ENCODE data around the gene KDM5B.
A peak's percentile ranks its signal among the peaks of the same experiment; 100 is the strongest.

KDM5B gene

GRCh38 chr1:202812176-202813026, 4.2 kb upstream of the KDM5B start:
- Histone ChIP-seq H3K27me3 (ENCODE audit: insufficient read depth, insufficient read length) (peaks cover 43% of the 10 kb centered on the region), H3K9ac (ENCODE audit: insufficient read length, low read depth) (no peak overlapping the region), H3K36me3 (ENCODE audit: insufficient read depth, insufficient read length, low read length) (no peaks in the 10 kb centered on the region), H3K4me1 (ENCODE audit: insufficient read depth, insufficient read length) (peaks cover 10% of the 10 kb centered on the region), H3K9me3 (ENCODE audit: insufficient read depth, low read length) (no peaks in the 10 kb centered on the region), H3K4me3 (ENCODE audit: insufficient read length, low read depth) (no peak overlapping the region)
- TF ChIP-seq SUZ12 (IDR thresholded peaks at IDR 0.05; ENCODE audit: extremely low read depth, insufficient read depth, insufficient read length) (no peak), YY1 (IDR thresholded peaks at IDR 0.05; ENCODE audit: insufficient read depth, insufficient read length) (no peak), ZNF274 (IDR thresholded peaks at IDR 0.05; ENCODE audit: low read depth, low read length) (no peak)
- DNase-seq (ENCODE audit: low read depth, low spot score) = no peak

- H3K9me3 ChIP-seq (ENCODE audit: insufficient read depth, low read length) = no peaks in the 10 kb centered on the region
- peak overlapping the region; percentile 87 for H3K4me3 ChIP-seq (ENCODE audit: insufficient read length, low read depth)
- H3K9ac ChIP-seq (ENCODE audit: insufficient read length, low read depth) = peak overlapping the region; percentile 89
- TF ChIP-seq YY1 (IDR thresholded peaks at IDR 0.05; ENCODE audit: insufficient read depth, insufficient read length) (no peak), ZNF274 (IDR thresholded peaks at IDR 0.05; ENCODE audit: low read depth, low read length) (no peak), SUZ12 (IDR thresholded peaks at IDR 0.05; ENCODE audit: extremely low read depth, insufficient read depth, insufficient read length) (no peak)
- peaks cover 43% of the 10 kb centered on the region for H3K27me3 ChIP-seq (ENCODE audit: insufficient read depth, insufficient read length)
- no peaks in the 10 kb centered on the region for H3K36me3 ChIP-seq (ENCODE audit: insufficient read depth, insufficient read length, low read length)
- peaks cover 10% of the 10 kb centered on the region for H3K4me1 ChIP-seq (ENCODE audit: insufficient read depth, insufficient read length)
- no peak for DNase-seq (ENCODE audit: low read depth, low spot score)
These were observed 3.3 kb upstream of the KDM5B start for GRCh38 chr1:202811296-202812175.

- peak; percentile 20 for TF ChIP-seq SUZ12 (IDR thresholded peaks at IDR 0.05; ENCODE audit: extremely low read depth, insufficient read depth, insufficient read length)
- TF ChIP-seq YY1 (IDR thresholded peaks at IDR 0.05; ENCODE audit: insufficient read depth, insufficient read length) = no peak
- H3K27me3 ChIP-seq (ENCODE audit: insufficient read depth, insufficient read length) = peaks cover 43% of the 10 kb centered on the region
- H3K4me1 ChIP-seq (ENCODE audit: insufficient read depth, insufficient read length) = peaks cover 10% of the 10 kb centered on the region
- DNase-seq (ENCODE audit: low read depth, low spot score) = peak; percentile 95
- H3K9ac ChIP-seq (ENCODE audit: insufficient read length, low read depth) = peak within 1 kb of the TSS; percentile 89
- H3K4me3 ChIP-seq (ENCODE audit: insufficient read length, low read depth) = peak within 1 kb of the TSS; percentile 87
- no peaks in the 10 kb centered on the region for H3K36me3 ChIP-seq (ENCODE audit: insufficient read depth, insufficient read length, low read length)
- no peaks in the 10 kb centered on the region for H3K9me3 ChIP-seq (ENCODE audit: insufficient read depth, low read length)
These were observed 2.5 kb upstream of the KDM5B start, which contains the start of gene PCAT6 for GRCh38 chr1:202810615-202811295. Gene PCAT6, plus strand, starts transcription at chr1:202810954.

GRCh38 chr1:202810193-202810614, 2.0 kb upstream of the KDM5B start:
- Histone ChIP-seq H3K36me3 (ENCODE audit: insufficient read depth, insufficient read length, low read length) (no peaks in the 10 kb centered on the region), H3K9me3 (ENCODE audit: insufficient read depth, low read length) (no peaks in the 10 kb centered on the region), H3K9ac (ENCODE audit: insufficient read length, low read depth) (peak overlapping the region; percentile 72), H3K4me1 (ENCODE audit: insufficient read depth, insufficient read length) (peaks cover 10% of the 10 kb centered on the region), H3K4me3 (ENCODE audit: insufficient read length, low read depth) (peak overlapping the region; percentile 87), H3K27me3 (ENCODE audit: insufficient read depth, insufficient read length) (peaks cover 43% of the 10 kb centered on the region)
- DNase-seq (ENCODE audit: low read depth, low spot score) = no peak
- no peak for TF ChIP-seq YY1 (IDR thresholded peaks at IDR 0.05; ENCODE audit: insufficient read depth, insufficient read length)
- TF ChIP-seq SUZ12 (IDR thresholded peaks at IDR 0.05; ENCODE audit: extremely low read depth, insufficient read depth, insufficient read length) = no peak
- no peak for TF ChIP-seq ZNF274 (IDR thresholded peaks at IDR 0.05; ENCODE audit: low read depth, low read length)

- peaks cover 10% of the 10 kb centered on the region for H3K4me1 ChIP-seq (ENCODE audit: insufficient read depth, insufficient read length)
- no peak overlapping the region for H3K9ac ChIP-seq (ENCODE audit: insufficient read length, low read depth)
- DNase-seq (ENCODE audit: low read depth, low spot score) = no peak
- no peaks in the 10 kb centered on the region for H3K36me3 ChIP-seq (ENCODE audit: insufficient read depth, insufficient read length, low read length)
- no peaks in the 10 kb centered on the region for H3K9me3 ChIP-seq (ENCODE audit: insufficient read depth, low read length)
- TF ChIP-seq SUZ12 (IDR thresholded peaks at IDR 0.05; ENCODE audit: extremely low read depth, insufficient read depth, insufficient read length) (no peak), YY1 (IDR thresholded peaks at IDR 0.05; ENCODE audit: insufficient read depth, insufficient read length) (no peak), ZNF274 (IDR thresholded peaks at IDR 0.05; ENCODE audit: low read depth, low read length) (no peak)
- no peak overlapping the region for H3K4me3 ChIP-seq (ENCODE audit: insufficient read length, low read depth)
- H3K27me3 ChIP-seq (ENCODE audit: insufficient read depth, insufficient read length) = peaks cover 43% of the 10 kb centered on the region
These were observed 1.5 kb upstream of the KDM5B start for GRCh38 chr1:202809597-202810159.

- TF ChIP-seq YY1 (IDR thresholded peaks at IDR 0.05; ENCODE audit: insufficient read depth, insufficient read length) = peak; percentile 41
- TF ChIP-seq SUZ12 (IDR thresholded peaks at IDR 0.05; ENCODE audit: extremely low read depth, insufficient read depth, insufficient read length) = no peak
- TF ChIP-seq ZNF274 (IDR thresholded peaks at IDR 0.05; ENCODE audit: low read depth, low read length) = no peak
- Histone ChIP-seq H3K9ac (ENCODE audit: insufficient read length, low read depth) (peak overlapping the region; percentile 98), H3K27me3 (ENCODE audit: insufficient read depth, insufficient read length) (peaks cover 43% of the 10 kb centered on the region), H3K4me3 (ENCODE audit: insufficient read length, low read depth) (peak overlapping the region; percentile 93), H3K9me3 (ENCODE audit: insufficient read depth, low read length) (no peaks in the 10 kb centered on the region), H3K4me1 (ENCODE audit: insufficient read depth, insufficient read length) (peaks cover 8% of the 10 kb centered on the region), H3K36me3 (ENCODE audit: insufficient read depth, insufficient read length, low read length) (no peaks in the 10 kb centered on the region)
- DNase-seq (ENCODE audit: low read depth, low spot score) = no peak
These were observed 733 bp downstream of the KDM5B start for GRCh38 chr1:202807451-202807925.

Measured in NT2/D1 (cell line).